ENCODE data around the gene EVI2B.
"Not testable (repeated sequence)": the region's sequence is repeated elsewhere in the genome, so short reads cannot be mapped to it uniquely, and the experiment has no call there.

Gene EVI2B

GRCh38 chr17:31310260-31310659, 3.6 kb downstream of the EVI2B start:
- DNase-seq (ENCODE audit: low read depth): no peak

- DNase-seq (ENCODE audit: low read depth): no peak
These were observed 4.3 kb downstream of the EVI2B start for GRCh38 chr17:31309556-31309955.

- no peak for DNase-seq (ENCODE audit: low read depth)
These were observed 5.2 kb downstream of the EVI2B start for GRCh38 chr17:31308372-31309334.

- DNase-seq (ENCODE audit: low read depth): no peak
These were observed 6.2 kb downstream of the EVI2B start for GRCh38 chr17:31307640-31308039.

GRCh38 chr17:31299624-31300023, 14.2 kb downstream of the EVI2B start:
- no peak for DNase-seq (ENCODE audit: low read depth)

- DNase-seq (ENCODE audit: low read depth): no peak
These were observed 16.8 kb downstream of the EVI2B start, which contains the start of gene OMG for GRCh38 chr17:31297090-31297489. OMG (minus strand) TSS chr17:31297239; CDS start chr17:31296331, 908 bp downstream.

- no peak for DNase-seq (ENCODE audit: low read depth)
These were observed 17.7 kb downstream of the EVI2B start for GRCh38 chr17:31296142-31296541.

- DNase-seq (ENCODE audit: low read depth): no peak
These were observed 18.4 kb downstream of the EVI2B start for GRCh38 chr17:31295489-31295871.

- DNase-seq (ENCODE audit: low read depth): no peak
These were observed 18.9 kb downstream of the EVI2B start for GRCh38 chr17:31294820-31295488.

- DNase-seq (ENCODE audit: low read depth): no peak
These were observed 19.6 kb downstream of the EVI2B start for GRCh38 chr17:31294231-31294630.

- no peak for DNase-seq (ENCODE audit: low read depth)
These were observed 20.3 kb downstream of the EVI2B start for GRCh38 chr17:31293581-31293980.

GRCh38 chr17:31291820-31292219, 22.0 kb downstream of the EVI2B start:
- no peak for DNase-seq (ENCODE audit: low read depth)

- no peak for DNase-seq (ENCODE audit: low read depth)
These were observed 24.1 kb downstream of the EVI2B start for GRCh38 chr17:31289790-31290189.

- DNase-seq (ENCODE audit: low read depth): not testable (repeated sequence)
These were observed 25.9 kb downstream of the EVI2B start for GRCh38 chr17:31287932-31288331.

- no peak for DNase-seq (ENCODE audit: low read depth)
These were observed 27.3 kb downstream of the EVI2B start for GRCh38 chr17:31286587-31286986.

GRCh38 chr17:31283841-31284240, 30.0 kb downstream of the EVI2B start:
- DNase-seq (ENCODE audit: low read depth): no peak

- DNase-seq (ENCODE audit: low read depth): no peak
These were observed 32.8 kb downstream of the EVI2B start for GRCh38 chr17:31281061-31281460.

GRCh38 chr17:31279401-31279800, 34.5 kb downstream of the EVI2B start:
- DNase-seq (ENCODE audit: low read depth): no peak

GRCh38 chr17:31275116-31275515, 38.7 kb downstream of the EVI2B start:
- no peak for DNase-seq (ENCODE audit: low read depth)

GRCh38 chr17:31274252-31274651, 39.6 kb downstream of the EVI2B start:
- peak; percentile 55 for DNase-seq (ENCODE audit: low read depth)

- no peak for DNase-seq (ENCODE audit: low read depth)
These were observed 40.3 kb downstream of the EVI2B start for GRCh38 chr17:31273516-31273915.

GRCh38 chr17:31272803-31273202, 41.1 kb downstream of the EVI2B start:
- no peak for DNase-seq (ENCODE audit: low read depth)

GRCh38 chr17:31272236-31272635, 41.6 kb downstream of the EVI2B start:
- no peak for DNase-seq (ENCODE audit: low read depth)
